A549 (cell line): ENCODE data around the gene GRK5.

Experiments
- CBX8 ChIP-seq: fragments of 200-600 bp; sonication (generic); IDR thresholded peaks from 2 replicates; pipeline ENCODE4 v1.6.1; 2016
- CEBPB ChIP-seq, 2 experiments: fragments of >200 bp in 1 of 2; sonication (Bioruptor Twin) in 1 of 2; formaldehyde crosslinking in 1 of 2; IDR thresholded peaks; 2 replicates each; pipeline ENCODE4 v1.6.1; 2012 to 2016
- CTCF ChIP-seq: fragments of >200 bp; sonication (Bioruptor Twin); formaldehyde crosslinking; IDR thresholded peaks from 3 replicates; pipeline ENCODE4 v1.5.1; 2016
- EHF ChIP-seq: fragments of 250-450 bp; sonication (Bioruptor Pico); IDR thresholded peaks from 2 replicates; pipeline ENCODE4 v1.5.0; 2020; ENCODE audit warnings: mild to moderate bottlenecking
- FOSB ChIP-seq: fragments of 250-450 bp; sonication (Bioruptor Pico); IDR thresholded peaks from 2 replicates; pipeline ENCODE4 v1.5.0; 2020; ENCODE audit warnings: mild to moderate bottlenecking, moderate library complexity
- MAFK ChIP-seq: fragments of 450-650 bp; IDR thresholded peaks from 2 replicates; pipeline ENCODE4 v1.6.1; 2014; ENCODE audit not compliant: partially characterized antibody
- REST ChIP-seq: fragments of 200-600 bp; sonication (generic); IDR thresholded peaks from 2 replicates; pipeline ENCODE4 v1.6.1; 2016; ENCODE audit warnings: antibody characterized with exemption, mild to moderate bottlenecking, moderate library complexity
- SMC3 ChIP-seq: fragments of >200 bp; sonication (Bioruptor Twin); formaldehyde crosslinking; IDR thresholded peaks from 3 replicates; pipeline ENCODE4 v1.6.1; 2018; ENCODE audit warnings: inconsistent platforms
- SREBF2 ChIP-seq: fragments of 450-650 bp; IDR thresholded peaks from 2 replicates; pipeline ENCODE4 v1.6.1; 2014; ENCODE audit warnings: mild to moderate bottlenecking, moderate library complexity

- no peak for TF ChIP-seq CTCF
- no peak for TF ChIP-seq SREBF2
- TF ChIP-seq CEBPB (IDR thresholded peaks at IDR 0.05): no peak
- TF ChIP-seq CBX8: no peak
- no peak for TF ChIP-seq MAFK
- TF ChIP-seq EHF (CRISPR knock-in tag): no peak
- TF ChIP-seq REST: no peak
- TF ChIP-seq SMC3: no peak
- TF ChIP-seq FOSB (CRISPR knock-in tag): no peak
Observed at GRCh38 chr10:119281581-119282071, 74.3 kb downstream of the GRK5 start.
